22Rv1 (cell line): ENCODE measurements around the gene TUBGCP5.

ENCODE experiments used
- H3K27ac ChIP-seq: fragments of 450-650 bp; 2 replicates; pipeline ENCODE4 v1.5.1; 2017
- CTCF ChIP-seq: fragments of 450-650 bp; IDR thresholded peaks from 2 replicates; pipeline ENCODE4 v1.5.1; 2017; ENCODE audit warnings: mild to moderate bottlenecking
- ZFX ChIP-seq: fragments of 450-650 bp; IDR thresholded peaks from 2 replicates; pipeline ENCODE4 v1.6.1; 2017; ENCODE audit warnings: antibody characterized with exemption, borderline replicate concordance

TUBGCP5 gene

GRCh38 chr15:22973286-22973685, 66.1 kb downstream of the TUBGCP5 start:
- TF ChIP-seq ZFX (no peak), CTCF (no peak)
- H3K27ac ChIP-seq = no peak overlapping the region

GRCh38 chr15:22969489-22969888, 69.9 kb downstream of the TUBGCP5 start:
- H3K27ac ChIP-seq = no peak overlapping the region
- no peak for TF ChIP-seq CTCF
- TF ChIP-seq ZFX = no peak

- TF ChIP-seq ZFX (no peak), CTCF (no peak)
- no peak overlapping the region for H3K27ac ChIP-seq
These were observed 71.0 kb downstream of the TUBGCP5 start for GRCh38 chr15:22968366-22968765.

DNA sequence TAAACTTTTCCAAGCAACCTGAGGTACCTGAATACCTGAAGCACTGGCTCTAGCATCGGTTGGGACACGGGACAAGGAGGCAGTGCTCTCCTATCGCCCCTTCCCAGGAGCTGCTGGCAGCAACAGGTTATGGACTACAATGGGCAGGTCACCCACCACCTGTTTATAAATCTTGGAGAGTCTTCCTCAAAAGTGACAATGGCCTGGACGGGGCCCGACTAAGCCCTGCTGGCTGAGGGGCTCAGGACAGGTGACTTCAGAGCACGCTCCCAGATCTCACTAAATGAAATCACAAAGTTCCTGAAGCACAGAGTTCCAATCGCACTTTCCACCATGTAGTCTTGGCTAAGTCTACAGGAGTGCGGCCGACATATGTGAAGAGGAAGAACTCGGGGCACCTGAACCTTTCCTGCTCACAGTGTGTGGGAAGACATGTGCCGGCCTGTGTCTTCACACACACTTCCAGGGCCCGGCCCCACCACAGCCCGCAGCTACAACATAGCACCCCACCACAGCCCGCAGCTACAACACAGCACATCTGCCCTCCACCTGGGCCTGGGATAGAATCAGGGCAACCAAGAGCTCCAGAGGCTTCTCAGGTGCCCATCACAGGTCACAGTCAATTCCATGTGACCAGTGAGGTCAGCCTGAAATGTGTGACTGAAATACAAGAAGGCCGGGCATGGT, 72.1 kb downstream of the TUBGCP5 start:
- TF ChIP-seq CTCF = no peak
- no peak for TF ChIP-seq ZFX
- H3K27ac ChIP-seq = no peak overlapping the region

GRCh38 chr15:22966321-22967083, 72.9 kb downstream of the TUBGCP5 start:
- no peak overlapping the region for H3K27ac ChIP-seq
- TF ChIP-seq ZFX (no peak), CTCF (no peak)

DNA sequence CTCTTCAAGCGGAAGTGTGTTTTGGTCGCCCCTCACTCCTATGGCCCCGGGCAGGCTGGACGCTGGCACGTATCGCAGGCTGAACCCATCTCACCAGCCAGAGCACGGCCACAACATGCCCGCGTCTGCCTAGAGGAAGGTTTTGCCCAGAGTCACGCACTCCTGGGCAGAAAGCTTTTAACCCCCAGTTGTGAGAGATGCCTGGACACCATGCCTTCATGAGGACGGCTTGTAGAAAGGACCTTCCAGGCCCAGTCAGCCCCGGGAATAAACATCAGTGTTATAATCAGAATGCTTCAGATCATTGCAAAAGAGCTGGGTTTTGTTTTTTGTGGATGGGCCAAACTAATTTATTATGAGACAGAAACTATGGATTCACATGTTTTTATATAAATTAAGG, 75.7 kb downstream of the TUBGCP5 start:
- no peak for TF ChIP-seq ZFX
- no peak for TF ChIP-seq CTCF
- no peak overlapping the region for H3K27ac ChIP-seq

GRCh38 chr15:22962611-22963010, 76.8 kb downstream of the TUBGCP5 start:
- TF ChIP-seq CTCF = no peak
- TF ChIP-seq ZFX = no peak

More at GRCh38 chr15:22962611-22963010, 76.8 kb downstream of the TUBGCP5 start:
- H3K27ac ChIP-seq = no peak overlapping the region
